Fibroblast of villous mesenchyme (primary cell): Measurements from ENCODE around the gene ATAD2B. TPM values are rescaled to one million over a fixed set of nuclear protein-coding genes. Genes with fewer than 3 reads are reported as not detected.
"Not testable (repeated sequence)": the region's sequence is repeated elsewhere in the genome, so short reads cannot be mapped to it uniquely, and the experiment has no call there.

ENCODE experiments used
- DNase-seq: peaks from one replicate; pipeline ENCODE4 v3.0.0-alpha.2; 2010; ENCODE audit warnings: low read depth
- H3K4me3 ChIP-seq: 2 replicates; pipeline ENCODE4 v1.5.1; 2011; ENCODE audit warnings: low read depth, mild to moderate bottlenecking, low read length
- CTCF ChIP-seq: IDR thresholded peaks from 2 replicates; pipeline ENCODE4 v1.5.1; 2012; ENCODE audit warnings: low read depth, mild to moderate bottlenecking, low read length; ENCODE audit not compliant: insufficient read depth
- total RNA-seq: library from RNA; depleted of rRNA; stranded (reverse); fragments of >200 nt; gene quantifications from 2 replicates; pipeline ENCODE4 v1.2.3, GENCODE V29; 2012

Gene ATAD2B
- total RNA-seq, 1 donor: 16.0 TPM

- no peak for TF ChIP-seq CTCF
- H3K4me3 ChIP-seq: no peak overlapping the region
- no peak for DNase-seq
Measured at GRCh38 chr2:23734416-23734815, 192.5 kb downstream of the ATAD2B start.

- peak; percentile 36 for DNase-seq
Measured at GRCh38 chr2:23723029-23723428, 203.9 kb downstream of the ATAD2B start.

DNA sequence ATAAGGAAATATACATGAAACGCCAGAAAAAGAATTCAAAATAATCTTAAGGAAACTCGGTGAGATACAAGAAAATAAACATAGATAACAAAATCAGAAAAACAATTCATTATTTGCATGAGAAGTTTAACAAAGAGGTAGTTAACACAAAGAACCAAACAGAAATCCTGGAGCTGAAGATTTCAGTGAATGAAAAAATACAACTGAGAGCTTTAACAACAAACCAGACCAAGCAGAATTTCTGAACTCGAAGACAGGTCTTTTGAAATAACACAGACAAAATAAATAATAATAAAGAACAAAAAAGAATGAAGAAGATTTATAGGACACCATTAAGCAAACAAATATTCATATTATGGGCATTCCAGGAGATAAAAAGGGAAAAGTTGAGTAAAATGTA, 204.7 kb downstream of the ATAD2B start:
- no peak for TF ChIP-seq CTCF
- no peak for DNase-seq
- no peak overlapping the region for H3K4me3 ChIP-seq

More at GRCh38 chr2:23723029-23723428, 203.9 kb downstream of the ATAD2B start:
- not testable (repeated sequence) for H3K4me3 ChIP-seq

- TF ChIP-seq CTCF: no peak
- H3K4me3 ChIP-seq: no peak overlapping the region
- DNase-seq: no peak
Measured at GRCh38 chr2:23721454-23721826, 205.5 kb downstream of the ATAD2B start.

DNA sequence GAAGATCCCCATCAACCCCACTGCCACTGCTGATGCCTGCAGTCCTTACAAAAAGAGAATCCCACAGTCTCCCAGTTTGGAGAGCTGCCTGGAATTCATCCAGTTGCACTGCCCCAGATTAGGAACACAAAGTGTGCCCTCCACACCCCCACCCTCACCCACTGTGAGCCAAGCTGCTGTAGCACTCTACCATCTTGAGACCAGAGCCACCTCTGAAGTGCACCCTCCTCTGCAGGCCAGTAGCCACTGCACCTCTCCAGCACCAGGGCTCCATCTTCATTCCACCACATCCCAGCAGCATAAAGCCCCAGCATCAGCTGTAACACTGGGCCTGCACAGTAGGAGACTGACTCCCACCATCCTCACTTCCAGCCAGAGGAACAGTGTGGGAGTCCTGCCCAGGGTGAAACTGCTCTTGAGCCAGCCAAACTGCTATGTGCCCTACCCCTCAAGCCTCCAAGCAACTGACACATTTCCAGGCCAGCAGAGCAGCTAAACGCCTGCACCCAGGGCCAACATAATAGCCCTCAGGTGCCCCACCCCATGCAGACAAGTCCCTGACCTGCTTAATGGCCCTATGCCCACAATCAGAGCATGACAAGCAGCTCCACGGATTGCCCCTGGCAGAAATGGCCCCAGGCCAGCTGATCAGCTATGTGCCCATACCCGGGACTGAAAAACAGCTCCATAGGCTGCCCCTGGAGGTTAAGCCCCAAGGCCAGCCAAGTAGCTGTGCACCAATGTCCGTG, 206.0 kb downstream of the ATAD2B start:
- no peak overlapping the region for H3K4me3 ChIP-seq
- DNase-seq: no peak
- no peak for TF ChIP-seq CTCF

DNA sequence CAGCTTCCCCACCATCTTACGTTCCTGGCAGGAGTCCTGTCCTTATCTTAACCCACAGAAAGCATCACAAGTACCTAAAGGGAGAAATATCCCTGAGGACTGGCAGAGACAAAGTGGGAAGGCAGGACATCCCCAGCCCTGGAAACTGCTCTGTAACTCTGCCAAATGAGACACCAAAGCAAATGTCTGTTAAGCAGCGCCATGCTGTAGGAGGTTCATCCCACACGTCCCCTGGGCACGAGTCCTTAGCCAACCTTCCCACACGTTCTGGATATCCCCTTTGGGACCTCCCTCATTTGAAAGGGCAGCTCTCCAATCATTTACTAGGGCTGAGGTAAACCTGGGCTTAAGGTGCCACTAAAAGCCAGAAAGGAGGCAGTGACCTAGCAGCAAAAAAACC, 207.2 kb downstream of the ATAD2B start:
- no peak for TF ChIP-seq CTCF
- no peak for DNase-seq
- no peak overlapping the region for H3K4me3 ChIP-seq

GRCh38 chr2:23718931-23719700, 207.8 kb downstream of the ATAD2B start:
- DNase-seq: no peak
- no peak overlapping the region for H3K4me3 ChIP-seq
- no peak for TF ChIP-seq CTCF
